ENCODE results near the gene SPDEF. TPM values are rescaled to one million over a fixed set of nuclear protein-coding genes. Genes with fewer than 3 reads are reported as not detected.
A peak's percentile ranks its signal among the peaks of the same experiment; 100 is the strongest.

The SPDEF gene
- total RNA-seq, result 0.62 and 0.65 TPM in 2 replicates
- long read RNA-seq, result 0 reads

GRCh38 chr6:34556031-34556471 is at the start of gene SPDEF:
Gene SPDEF, minus strand, starts transcription at chr6:34556329. Its CDS starts 11,874 bp downstream, at chr6:34544455.
- Mint-ChIP-seq H3K27me3 (peaks cover 33% of the 10 kb centered on the region), H3K9me3 (ENCODE audit: low read depth) (no peaks in the 10 kb centered on the region), H3K27ac (no peak within 1 kb of the TSS), H3K4me3 (ENCODE audit: low read depth) (no peak within 1 kb of the TSS), H3K4me1 (ENCODE audit: low read depth) (peaks cover 24% of the 10 kb centered on the region), H3K36me3 (ENCODE audit: insufficient read depth) (no peaks in the 10 kb centered on the region)
- TF ChIP-seq CTCF (IDR thresholded peaks at IDR 0.05; ENCODE audit: unreplicated experiment), result peak; percentile 42
- no peak for DNase-seq (ENCODE audit: low spot score, unreplicated experiment)

- H3K27ac Mint-ChIP-seq, result no peak overlapping the region
- no peak for TF ChIP-seq CTCF (IDR thresholded peaks at IDR 0.05; ENCODE audit: unreplicated experiment)
- no peak for DNase-seq (ENCODE audit: low spot score, unreplicated experiment)
- H3K4me1 Mint-ChIP-seq (ENCODE audit: low read depth), result peaks cover 22% of the 10 kb centered on the region
- no peak overlapping the region for H3K4me3 Mint-ChIP-seq (ENCODE audit: low read depth)
- peaks cover 37% of the 10 kb centered on the region for H3K27me3 Mint-ChIP-seq
- H3K36me3 Mint-ChIP-seq (ENCODE audit: insufficient read depth), result peaks cover 4% of the 10 kb centered on the region
- H3K9me3 Mint-ChIP-seq (ENCODE audit: low read depth), result no peaks in the 10 kb centered on the region
Observed at GRCh38 chr6:34603707-34604106, 47.6 kb upstream of the SPDEF start.

- TF ChIP-seq CTCF (IDR thresholded peaks at IDR 0.05; ENCODE audit: unreplicated experiment), result no peak
- Mint-ChIP-seq H3K4me1 (ENCODE audit: low read depth) (peaks cover 33% of the 10 kb centered on the region), H3K4me3 (ENCODE audit: low read depth) (no peak overlapping the region), H3K36me3 (ENCODE audit: insufficient read depth) (peaks cover 4% of the 10 kb centered on the region), H3K27ac (peak overlapping the region; percentile 73), H3K27me3 (peaks cover 45% of the 10 kb centered on the region), H3K9me3 (ENCODE audit: low read depth) (no peaks in the 10 kb centered on the region)
- DNase-seq (ENCODE audit: low spot score, unreplicated experiment), result no peak
Observed at GRCh38 chr6:34602318-34603111, 46.4 kb upstream of the SPDEF start.

GRCh38 chr6:34601706-34602105 is 45.6 kb upstream of the SPDEF start:
- H3K36me3 Mint-ChIP-seq (ENCODE audit: insufficient read depth), result peaks cover 4% of the 10 kb centered on the region
- no peaks in the 10 kb centered on the region for H3K9me3 Mint-ChIP-seq (ENCODE audit: low read depth)
- peaks cover 50% of the 10 kb centered on the region for H3K27me3 Mint-ChIP-seq
- H3K4me1 Mint-ChIP-seq (ENCODE audit: low read depth), result peaks cover 36% of the 10 kb centered on the region
- DNase-seq (ENCODE audit: low spot score, unreplicated experiment), result no peak
- H3K4me3 Mint-ChIP-seq (ENCODE audit: low read depth), result no peak overlapping the region
- H3K27ac Mint-ChIP-seq, result peak overlapping the region; percentile 67
- no peak for TF ChIP-seq CTCF (IDR thresholded peaks at IDR 0.05; ENCODE audit: unreplicated experiment)

- Mint-ChIP-seq H3K4me1 (ENCODE audit: low read depth) (peaks cover 38% of the 10 kb centered on the region), H3K27ac (no peak overlapping the region), H3K36me3 (ENCODE audit: insufficient read depth) (peaks cover 3% of the 10 kb centered on the region), H3K9me3 (ENCODE audit: low read depth) (no peaks in the 10 kb centered on the region), H3K27me3 (peaks cover 55% of the 10 kb centered on the region), H3K4me3 (ENCODE audit: low read depth) (no peak overlapping the region)
- no peak for TF ChIP-seq CTCF (IDR thresholded peaks at IDR 0.05; ENCODE audit: unreplicated experiment)
- DNase-seq (ENCODE audit: low spot score, unreplicated experiment), result no peak
Observed at GRCh38 chr6:34600796-34601195, 44.7 kb upstream of the SPDEF start.
